Stimulated activated CD4-positive, alpha-beta T cell treated with anti-CD3 and anti-CD28 coated beads, Interleukin-12 subunit alpha, Interleukin-12 subunit beta, amount 100 ng/mL, for 4 hours (primary cell): ENCODE measurements around the gene MARF1.
"Not testable (repeated sequence)": the region's sequence is repeated elsewhere in the genome, so short reads cannot be mapped to it uniquely, and the experiment has no call there.

ENCODE experiments used
- DNase-seq: peaks from one replicate; pipeline ENCODE4 v3.0.0-alpha.2; 2020

MARF1 gene

GRCh38 chr16:15618392-15618791, 24.6 kb downstream of the MARF1 start:
- DNase-seq = no peak

DNA sequence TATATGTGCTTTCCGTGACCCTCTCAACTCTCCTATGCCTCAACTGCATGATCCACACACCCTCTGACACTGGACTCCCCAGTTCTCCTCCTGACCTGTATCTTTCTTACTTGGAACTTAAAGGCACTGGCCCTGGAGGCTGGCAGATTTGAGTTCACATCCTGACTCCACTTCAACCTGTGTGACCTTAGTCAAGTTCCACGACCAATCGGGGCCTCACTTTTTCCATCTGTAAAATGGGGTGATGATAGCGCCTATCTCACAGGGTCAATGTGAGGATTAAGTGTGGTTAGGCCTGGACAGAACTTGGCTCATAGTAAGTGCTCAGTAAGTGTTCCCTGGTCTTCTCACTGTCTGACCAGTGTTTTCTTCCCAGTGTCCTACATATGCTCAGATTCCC, 25.1 kb downstream of the MARF1 start:
- no peak for DNase-seq

GRCh38 chr16:15616475-15617165, 26.3 kb downstream of the MARF1 start:
- DNase-seq = no peak

GRCh38 chr16:15616012-15616411, 26.9 kb downstream of the MARF1 start:
- no peak for DNase-seq

DNA sequence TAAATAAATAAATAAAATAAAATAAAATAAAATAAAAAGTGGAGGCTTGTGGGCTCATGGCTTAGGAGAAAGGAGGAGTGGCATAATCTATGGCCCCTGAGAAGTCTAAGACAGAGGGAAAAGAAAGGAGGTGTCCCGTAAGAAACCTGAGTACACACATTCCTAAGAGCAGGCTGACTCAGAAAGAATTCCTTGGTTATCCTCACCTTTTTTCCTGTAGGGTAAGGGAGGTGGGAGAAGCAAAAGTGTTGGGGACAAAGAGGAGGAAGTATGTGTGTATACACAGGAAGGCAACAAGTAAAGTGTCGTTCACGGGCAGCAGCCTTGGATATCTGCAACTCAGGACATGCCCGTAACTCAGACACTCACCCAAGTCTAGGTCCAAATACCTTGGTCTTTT, 29.3 kb downstream of the MARF1 start:
- DNase-seq = no peak

- no peak for DNase-seq
These were observed 31.3 kb downstream of the MARF1 start for GRCh38 chr16:15611610-15612009.

DNA sequence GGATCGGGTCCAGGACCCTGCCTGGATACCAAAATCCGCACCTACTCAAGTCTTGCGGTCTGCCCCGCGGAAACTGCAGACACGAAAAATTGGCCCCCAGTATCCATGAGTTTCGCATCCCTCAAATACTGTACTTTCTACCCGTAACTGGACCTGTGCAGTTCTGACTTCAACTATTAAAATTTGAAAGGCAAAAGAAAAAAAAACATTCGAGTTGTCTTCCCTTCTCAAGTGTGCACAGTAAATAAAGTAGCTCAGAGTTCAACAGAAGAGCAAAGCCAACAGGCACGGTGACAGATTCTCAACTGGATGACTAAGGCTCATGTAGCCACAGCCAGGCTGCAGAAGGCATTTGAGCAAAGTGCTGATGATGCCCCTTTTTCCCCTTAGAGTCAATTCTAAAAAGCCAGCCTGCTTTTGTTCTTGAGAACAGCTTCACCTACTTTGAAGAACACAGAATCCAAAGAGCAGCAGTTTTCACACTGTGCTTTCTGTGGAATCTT, 32.5 kb downstream of the MARF1 start:
- no peak for DNase-seq

DNA sequence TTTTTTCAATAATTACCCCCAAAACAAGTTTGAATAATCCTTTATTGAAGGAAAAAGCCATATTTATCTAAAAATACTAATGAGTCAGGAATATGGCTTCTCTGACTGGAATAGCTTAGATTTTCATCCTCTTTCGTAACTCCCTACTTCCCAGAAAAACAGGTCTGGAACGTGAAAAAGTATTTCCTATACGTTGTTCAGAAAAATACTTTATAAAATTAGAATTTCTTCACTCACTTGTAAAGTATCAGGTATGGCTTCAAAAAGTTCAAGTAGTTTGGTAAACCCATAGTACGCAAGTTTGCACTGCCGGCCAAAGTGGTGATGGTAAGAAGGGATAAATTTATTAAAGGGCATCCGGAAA, 33.7 kb downstream of the MARF1 start:
- DNase-seq = no peak

- DNase-seq = no peak
These were observed 34.3 kb downstream of the MARF1 start for GRCh38 chr16:15608398-15609285.

DNA sequence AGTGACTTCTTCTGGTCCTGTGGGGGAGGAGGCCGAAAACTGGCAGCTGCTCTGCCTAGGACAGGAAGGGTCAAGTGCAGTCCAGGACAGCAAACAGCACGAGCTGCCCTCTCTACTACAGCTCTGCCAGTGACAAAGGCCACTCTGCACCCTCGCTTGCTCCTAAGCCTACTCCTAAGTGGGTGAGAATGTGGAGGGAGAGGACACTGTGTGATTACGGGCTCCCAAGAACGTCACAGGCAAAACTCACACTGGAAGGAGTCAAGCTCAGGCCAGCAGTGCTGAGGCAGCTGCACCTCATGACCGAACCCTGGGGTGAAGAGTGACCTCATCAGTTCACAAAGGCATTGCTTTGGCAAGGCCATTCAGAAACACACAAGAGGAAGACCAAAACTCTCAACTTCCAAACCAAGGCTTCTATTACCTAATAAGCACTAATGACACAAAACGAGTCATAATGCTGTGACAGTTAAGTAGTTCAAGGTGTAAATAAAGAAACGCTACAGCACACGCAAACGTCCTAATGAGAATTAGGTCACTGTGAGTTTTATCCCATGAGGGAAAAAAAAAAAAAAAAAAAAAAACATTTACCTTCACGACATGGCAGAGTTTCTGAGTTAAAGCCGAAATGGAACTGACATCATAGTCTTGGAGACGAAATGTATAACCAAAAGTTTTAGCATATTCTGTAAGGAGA, 35.1 kb downstream of the MARF1 start:
- no peak for DNase-seq

DNA sequence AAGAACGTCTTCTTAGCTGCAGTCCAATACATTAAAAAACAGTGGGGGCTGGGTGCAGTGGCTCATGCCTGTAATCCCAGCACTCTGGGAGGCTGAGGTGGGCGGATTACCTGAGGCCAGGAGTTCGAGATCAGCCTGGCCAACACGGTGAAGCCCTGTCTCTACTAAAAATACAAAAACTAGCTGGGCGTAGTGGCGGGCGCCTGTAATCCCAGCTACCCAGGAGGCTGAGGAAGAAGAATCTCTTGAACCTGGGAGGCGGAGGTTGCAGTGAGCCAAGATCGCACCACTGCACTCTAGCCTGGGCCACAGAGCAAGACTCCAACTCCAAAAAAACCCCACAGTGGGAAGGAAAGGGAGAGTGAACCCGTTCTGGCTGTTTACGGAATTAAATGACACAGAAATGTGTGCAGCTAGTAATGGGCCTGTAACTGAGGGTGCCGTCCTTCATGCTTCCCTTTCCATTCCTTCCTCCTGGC, 35.7 kb downstream of the MARF1 start:
- not testable (repeated sequence) for DNase-seq

- DNase-seq = no peak
These were observed 36.3 kb downstream of the MARF1 start for GRCh38 chr16:15606518-15607220.

GRCh38 chr16:15605839-15606517, 37.0 kb downstream of the MARF1 start:
- no peak for DNase-seq

GRCh38 chr16:15604460-15605440, 38.2 kb downstream of the MARF1 start:
- DNase-seq = no peak

DNA sequence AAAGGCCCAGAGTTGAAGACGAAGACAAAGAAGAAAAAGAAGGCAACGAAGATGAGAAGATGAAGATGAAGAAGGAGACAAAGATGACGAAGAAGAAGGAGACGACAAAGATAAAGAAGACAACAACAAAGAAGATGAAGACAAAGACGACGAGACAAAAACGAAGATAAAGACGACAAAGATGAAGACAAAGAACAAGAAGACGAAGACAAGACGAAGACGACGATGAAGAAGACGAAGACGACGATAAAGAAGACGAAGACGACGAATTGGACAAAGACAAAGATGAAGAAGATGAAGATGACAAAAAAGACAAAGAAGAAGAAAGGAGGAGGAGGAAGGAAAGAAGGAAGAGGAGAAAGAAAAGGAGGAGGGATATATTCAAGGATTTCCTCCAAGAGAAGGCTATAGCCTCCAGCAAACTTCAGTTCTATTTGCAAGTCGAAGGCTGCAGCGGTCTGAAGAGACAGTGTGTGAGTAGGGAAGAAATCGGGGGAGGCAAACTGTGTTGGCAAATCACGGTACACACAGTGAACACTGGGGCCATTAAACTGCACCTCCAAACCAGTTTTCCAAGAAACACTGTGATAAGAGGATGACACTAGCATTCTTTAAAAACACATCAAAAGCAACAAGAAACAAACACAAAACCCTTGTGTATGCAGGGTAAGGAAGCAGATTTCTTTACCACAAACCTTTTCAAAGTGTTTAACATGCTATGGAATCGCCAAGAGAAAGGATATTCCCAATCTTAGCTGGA, 40.5 kb downstream of the MARF1 start:
- no peak for DNase-seq

DNA sequence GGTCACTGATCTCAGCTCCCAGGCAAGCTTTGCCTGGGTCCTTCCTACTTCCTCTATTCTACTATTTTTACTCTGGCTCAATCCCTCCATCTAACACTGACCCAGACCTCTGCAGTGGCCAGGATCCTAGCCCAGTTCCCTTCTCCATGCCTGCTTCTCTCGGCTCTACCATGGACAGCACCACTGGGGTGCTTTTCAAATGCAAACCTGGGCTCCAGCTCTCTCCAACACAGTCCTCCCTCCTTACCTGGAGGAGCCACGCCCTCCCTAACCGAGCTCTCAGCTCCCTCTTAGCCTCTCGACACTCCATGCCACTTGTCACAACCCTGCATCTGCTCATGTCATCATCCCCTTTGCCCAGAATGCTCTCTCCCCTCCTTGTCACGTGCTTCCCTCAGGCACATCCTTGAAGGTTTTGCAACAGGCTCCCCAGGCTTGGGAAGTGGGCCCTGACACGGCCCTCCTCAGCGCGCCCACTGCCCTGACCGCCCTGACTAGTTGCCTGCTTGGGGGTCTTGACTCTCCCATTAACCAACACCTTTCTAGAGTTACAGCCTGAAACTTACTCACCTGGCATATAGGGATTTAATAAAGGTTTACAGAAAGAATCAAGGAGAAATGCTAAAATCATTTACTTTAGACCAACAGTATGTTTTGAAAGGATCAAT, 41.6 kb downstream of the MARF1 start:
- DNase-seq = no peak

GRCh38 chr16:15599303-15600070, 43.5 kb downstream of the MARF1 start:
- DNase-seq = no peak

GRCh38 chr16:15598648-15599190, 44.2 kb downstream of the MARF1 start:
- DNase-seq = no peak
